ENCODE measurements around the gene PITPNC1. TPM values are rescaled to one million over a fixed set of nuclear protein-coding genes. Genes with fewer than 3 reads are reported as not detected.

Gene PITPNC1
- total RNA-seq, 4 donors from 2014 or later, result 4.1 to 45.1 (median 8.7) TPM

GRCh38 chr17:67531291-67531690, 154.2 kb downstream of the PITPNC1 start:
- no peaks in the 10 kb centered on the region for H3K4me1 ChIP-seq
- no peak overlapping the region for H3K27ac ChIP-seq
- no peak for DNase-seq
- H3K4me3 ChIP-seq, result no peak overlapping the region
- H3K9me3 ChIP-seq, result no peaks in the 10 kb centered on the region
- H3K27me3 ChIP-seq, result no peaks in the 10 kb centered on the region
- intact Hi-C loops (cut with DNase I; ENCODE audit: low total_unique reads), result no loop called here
- no peaks in the 10 kb centered on the region for H3K36me3 ChIP-seq
- TF ChIP-seq, protein P1, sequence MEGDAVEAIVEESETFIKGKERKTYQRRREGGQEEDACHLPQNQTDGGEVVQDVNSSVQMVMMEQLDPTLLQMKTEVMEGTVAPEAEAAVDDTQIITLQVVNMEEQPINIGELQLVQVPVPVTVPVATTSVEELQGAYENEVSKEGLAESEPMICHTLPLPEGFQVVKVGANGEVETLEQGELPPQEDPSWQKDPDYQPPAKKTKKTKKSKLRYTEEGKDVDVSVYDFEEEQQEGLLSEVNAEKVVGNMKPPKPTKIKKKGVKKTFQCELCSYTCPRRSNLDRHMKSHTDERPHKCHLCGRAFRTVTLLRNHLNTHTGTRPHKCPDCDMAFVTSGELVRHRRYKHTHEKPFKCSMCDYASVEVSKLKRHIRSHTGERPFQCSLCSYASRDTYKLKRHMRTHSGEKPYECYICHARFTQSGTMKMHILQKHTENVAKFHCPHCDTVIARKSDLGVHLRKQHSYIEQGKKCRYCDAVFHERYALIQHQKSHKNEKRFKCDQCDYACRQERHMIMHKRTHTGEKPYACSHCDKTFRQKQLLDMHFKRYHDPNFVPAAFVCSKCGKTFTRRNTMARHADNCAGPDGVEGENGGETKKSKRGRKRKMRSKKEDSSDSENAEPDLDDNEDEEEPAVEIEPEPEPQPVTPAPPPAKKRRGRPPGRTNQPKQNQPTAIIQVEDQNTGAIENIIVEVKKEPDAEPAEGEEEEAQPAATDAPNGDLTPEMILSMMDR (IDR thresholded peaks at IDR 0.05), result no peak
- no peak for TF ChIP-seq POLR2A (IDR thresholded peaks at IDR 0.05)

GRCh38 chr17:67532326-67532871, 155.3 kb downstream of the PITPNC1 start:
- Histone ChIP-seq H3K9me3 (no peaks in the 10 kb centered on the region), H3K36me3 (no peaks in the 10 kb centered on the region), H3K27ac (no peak overlapping the region), H3K4me1 (no peaks in the 10 kb centered on the region), H3K4me3 (no peak overlapping the region), H3K27me3 (no peaks in the 10 kb centered on the region)
- no peak for TF ChIP-seq POLR2A (IDR thresholded peaks at IDR 0.05)
- TF ChIP-seq, protein P1 (IDR thresholded peaks at IDR 0.05), result no peak
- intact Hi-C loops (cut with DNase I; ENCODE audit: low total_unique reads), result no loop called here
- DNase-seq, result no peak

DNA sequence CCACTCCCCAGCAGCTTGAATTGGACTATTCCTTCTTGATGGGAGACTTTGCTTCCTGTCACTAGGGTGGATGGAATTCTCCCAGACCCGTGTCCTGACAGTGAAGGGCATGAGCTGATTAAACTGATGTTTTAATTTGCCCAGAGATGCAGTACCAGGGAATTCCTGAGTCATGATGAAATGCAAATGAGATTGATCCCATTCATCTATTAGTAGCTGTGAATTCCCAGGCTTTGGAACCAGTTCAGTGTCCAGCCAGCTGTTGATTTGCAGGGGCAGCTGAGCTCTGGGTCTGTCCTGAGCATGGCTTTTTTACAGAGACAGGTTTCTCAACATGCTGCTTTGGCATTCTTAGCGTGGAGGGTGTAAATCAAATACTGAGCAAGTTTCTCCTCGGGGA, 157.9 kb downstream of the PITPNC1 start:
- no peak for TF ChIP-seq POLR2A (IDR thresholded peaks at IDR 0.05)
- TF ChIP-seq, protein P1 (IDR thresholded peaks at IDR 0.05), result no peak
- Histone ChIP-seq H3K36me3 (no peaks in the 10 kb centered on the region), H3K4me3 (no peak overlapping the region), H3K27me3 (no peaks in the 10 kb centered on the region), H3K9me3 (no peaks in the 10 kb centered on the region), H3K4me1 (no peaks in the 10 kb centered on the region), H3K27ac (no peak overlapping the region)
- intact Hi-C loops (cut with DNase I; ENCODE audit: low total_unique reads), result no loop called here
- no peak for DNase-seq

GRCh38 chr17:67542219-67543114, 165.4 kb downstream of the PITPNC1 start:
- TF ChIP-seq, protein P1 (IDR thresholded peaks at IDR 0.05), result no peak
- TF ChIP-seq POLR2A (IDR thresholded peaks at IDR 0.05), result no peak
- Histone ChIP-seq H3K36me3 (no peaks in the 10 kb centered on the region), H3K27ac (no peak overlapping the region), H3K27me3 (no peaks in the 10 kb centered on the region), H3K4me3 (no peak overlapping the region), H3K4me1 (no peaks in the 10 kb centered on the region), H3K9me3 (no peaks in the 10 kb centered on the region)
- no peak for DNase-seq
- intact Hi-C loops (cut with DNase I; ENCODE audit: low total_unique reads), result no loop called here

DNA sequence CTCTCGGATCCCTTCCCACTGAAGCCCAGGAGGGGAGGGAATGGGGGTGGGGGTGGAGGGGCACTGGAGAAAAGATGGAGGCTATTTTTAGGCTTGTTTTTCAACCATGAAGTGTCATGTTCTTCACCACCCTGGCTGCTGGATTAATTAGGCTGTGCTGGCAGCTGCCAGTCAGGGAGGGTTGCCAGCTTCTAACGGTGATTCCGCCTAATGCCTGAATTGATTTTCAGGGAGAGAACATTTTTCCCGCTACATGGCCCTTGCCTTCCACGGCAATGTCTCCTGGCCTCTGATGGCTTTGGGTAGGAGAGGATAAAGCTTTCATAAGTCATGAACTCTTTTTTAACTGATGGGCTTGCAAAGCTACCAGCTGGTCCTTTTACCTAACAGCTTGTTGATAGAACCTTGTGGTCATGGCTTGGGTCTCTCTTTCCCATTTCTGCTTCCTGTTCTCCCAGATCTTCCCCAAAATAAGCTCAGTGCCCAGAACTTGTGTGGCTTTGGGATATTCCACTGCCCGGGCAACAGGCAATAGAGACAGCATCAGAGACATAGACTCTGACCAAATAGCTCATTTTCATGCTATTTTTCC, 167.4 kb downstream of the PITPNC1 start:
- DNase-seq, result no peak
- Histone ChIP-seq H3K9me3 (no peaks in the 10 kb centered on the region), H3K4me3 (no peak overlapping the region), H3K27me3 (no peaks in the 10 kb centered on the region), H3K36me3 (no peaks in the 10 kb centered on the region), H3K27ac (no peak overlapping the region), H3K4me1 (no peaks in the 10 kb centered on the region)
- intact Hi-C loops (cut with DNase I; ENCODE audit: low total_unique reads), result no loop called here
- TF ChIP-seq, protein P1 (IDR thresholded peaks at IDR 0.05), result no peak
- no peak for TF ChIP-seq POLR2A (IDR thresholded peaks at IDR 0.05)

All from uterus (tissue), 4 donors.